GM21360 (cell line): Measurements from ENCODE around the gene RPE.

Experiments
- ATAC-seq: cut with Tn5 transposase; IDR thresholded peaks from one replicate; pipeline ENCODE4 v1.9.1; 2021; ENCODE audit warnings: mild to moderate bottlenecking, moderate library complexity; ENCODE audit not compliant: unreplicated experiment

RPE gene

GRCh38 chr2:210000464-210001324 lies 1.7 kb upstream of the RPE start:
- no peak for ATAC-seq

- no peak for ATAC-seq
Measured at GRCh38 chr2:210003359-210003758, 921 bp downstream of the RPE start.

GRCh38 chr2:210004881-210005280 lies 2.4 kb downstream of the RPE start:
- no peak for ATAC-seq

GRCh38 chr2:210007895-210008294 lies 5.5 kb downstream of the RPE start:
- no peak for ATAC-seq

GRCh38 chr2:210009126-210009525 lies 6.7 kb downstream of the RPE start:
- ATAC-seq, result no peak

- no peak for ATAC-seq
Measured at GRCh38 chr2:210009896-210010295, 7.5 kb downstream of the RPE start.

GRCh38 chr2:210020138-210020537 lies 17.7 kb downstream of the RPE start:
- ATAC-seq, result no peak

- no peak for ATAC-seq
Measured at GRCh38 chr2:210022824-210023223, 20.4 kb downstream of the RPE start.

GRCh38 chr2:210027608-210028007 lies 25.2 kb downstream of the RPE start:
- no peak for ATAC-seq

GRCh38 chr2:210028178-210028577 lies 25.7 kb downstream of the RPE start:
- ATAC-seq, result no peak

GRCh38 chr2:210034087-210034683 lies 31.7 kb downstream of the RPE start:
- ATAC-seq, result no peak

GRCh38 chr2:210035679-210036078 lies 33.2 kb downstream of the RPE start:
- no peak for ATAC-seq

GRCh38 chr2:210038078-210038477 lies 35.6 kb downstream of the RPE start:
- ATAC-seq, result no peak

GRCh38 chr2:210046851-210047500 lies 44.5 kb downstream of the RPE start:
- ATAC-seq, result no peak

- no peak for ATAC-seq
Measured at GRCh38 chr2:210049831-210050230, 47.4 kb downstream of the RPE start.

GRCh38 chr2:210050885-210051284 lies 48.4 kb downstream of the RPE start:
- no peak for ATAC-seq

GRCh38 chr2:210054696-210055095 lies 52.3 kb downstream of the RPE start:
- no peak for ATAC-seq

GRCh38 chr2:210055825-210056224 lies 53.4 kb downstream of the RPE start:
- ATAC-seq, result no peak

GRCh38 chr2:210063306-210063705 lies 60.9 kb downstream of the RPE start:
- no peak for ATAC-seq
